ENCODE data around the gene CLPTM1L.
"Not testable (repeated sequence)": the region's sequence is repeated elsewhere in the genome, so short reads cannot be mapped to it uniquely, and the experiment has no call there.

Gene CLPTM1L

GRCh38 chr5:1289559-1289958 lies 55.3 kb downstream of the CLPTM1L start:
- H3K9me3 ChIP-seq (ENCODE audit: control insufficient read depth in 1 of 2, low read length in 2 of 2); H3K27me3 ChIP-seq (ENCODE audit: low read depth, low read length); H3K4me3 ChIP-seq (ENCODE audit: low read depth in 1 of 2, low read length in 2 of 2); H3K27ac ChIP-seq (ENCODE audit: low read length); H3K4me1 ChIP-seq (ENCODE audit: control insufficient read depth in 1 of 2, insufficient read depth in 2 of 2, low read length in 2 of 2); H3K36me3 ChIP-seq (ENCODE audit: control insufficient read depth in 1 of 2, insufficient read depth in 2 of 2, low read length in 2 of 2): not testable (repeated sequence)

- Histone ChIP-seq H3K27me3 (ENCODE audit: low read depth, low read length) (no peaks in the 10 kb centered on the region), H3K4me1 (ENCODE audit: control insufficient read depth in 1 of 2, insufficient read depth in 2 of 2, low read length in 2 of 2) (no peaks in the 10 kb centered on the region), H3K36me3 (ENCODE audit: control insufficient read depth in 1 of 2, insufficient read depth in 2 of 2, low read length in 2 of 2) (no peaks in the 10 kb centered on the region), H3K9me3 (ENCODE audit: control insufficient read depth in 1 of 2, low read length in 2 of 2) (peaks cover 6 to 7% of the 10 kb centered on the region in 2 donors), H3K4me3 (ENCODE audit: low read depth in 1 of 2, low read length in 2 of 2) (no peak overlapping the region), H3K27ac (ENCODE audit: low read length) (no peak overlapping the region)
Observed at GRCh38 chr5:1288439-1289335, 56.2 kb downstream of the CLPTM1L start.

GRCh38 chr5:1285883-1286291 lies 59.0 kb downstream of the CLPTM1L start:
- Histone ChIP-seq H3K27me3 (ENCODE audit: low read depth, low read length) (no peaks in the 10 kb centered on the region), H3K4me1 (ENCODE audit: control insufficient read depth in 1 of 2, insufficient read depth in 2 of 2, low read length in 2 of 2) (no peaks in the 10 kb centered on the region), H3K36me3 (ENCODE audit: control insufficient read depth in 1 of 2, insufficient read depth in 2 of 2, low read length in 2 of 2) (no peaks in the 10 kb centered on the region), H3K4me3 (ENCODE audit: low read depth in 1 of 2, low read length in 2 of 2) (no peak overlapping the region), H3K27ac (ENCODE audit: low read length) (no peak overlapping the region), H3K9me3 (ENCODE audit: control insufficient read depth in 1 of 2, low read length in 2 of 2) (peaks cover 6 to 7% of the 10 kb centered on the region in 2 donors)

GRCh38 chr5:1285141-1285540 lies 59.8 kb downstream of the CLPTM1L start:
- no peaks in the 10 kb centered on the region for H3K36me3 ChIP-seq (ENCODE audit: control insufficient read depth in 1 of 2, insufficient read depth in 2 of 2, low read length in 2 of 2)
- H3K4me1 ChIP-seq (ENCODE audit: control insufficient read depth in 1 of 2, insufficient read depth in 2 of 2, low read length in 2 of 2) = no peaks in the 10 kb centered on the region
- H3K27me3 ChIP-seq (ENCODE audit: low read depth, low read length) = no peaks in the 10 kb centered on the region
- H3K27ac ChIP-seq (ENCODE audit: low read length) = no peak overlapping the region
- H3K4me3 ChIP-seq (ENCODE audit: low read depth in 1 of 2, low read length in 2 of 2) = no peak overlapping the region
- peaks cover 6 to 7% of the 10 kb centered on the region in 2 donors for H3K9me3 ChIP-seq (ENCODE audit: control insufficient read depth in 1 of 2, low read length in 2 of 2)

GRCh38 chr5:1284336-1284970 lies 60.4 kb downstream of the CLPTM1L start:
- H3K9me3 ChIP-seq (ENCODE audit: control insufficient read depth in 1 of 2, low read length in 2 of 2); H3K27ac ChIP-seq (ENCODE audit: low read length); H3K27me3 ChIP-seq (ENCODE audit: low read depth, low read length); H3K36me3 ChIP-seq (ENCODE audit: control insufficient read depth in 1 of 2, insufficient read depth in 2 of 2, low read length in 2 of 2); H3K4me3 ChIP-seq (ENCODE audit: low read depth in 1 of 2, low read length in 2 of 2); H3K4me1 ChIP-seq (ENCODE audit: control insufficient read depth in 1 of 2, insufficient read depth in 2 of 2, low read length in 2 of 2): not testable (repeated sequence)

GRCh38 chr5:1283729-1284041 lies 61.2 kb downstream of the CLPTM1L start:
- H3K4me3 ChIP-seq (ENCODE audit: low read depth in 1 of 2, low read length in 2 of 2); H3K27ac ChIP-seq (ENCODE audit: low read length); H3K36me3 ChIP-seq (ENCODE audit: control insufficient read depth in 1 of 2, insufficient read depth in 2 of 2, low read length in 2 of 2); H3K27me3 ChIP-seq (ENCODE audit: low read depth, low read length); H3K4me1 ChIP-seq (ENCODE audit: control insufficient read depth in 1 of 2, insufficient read depth in 2 of 2, low read length in 2 of 2); H3K9me3 ChIP-seq (ENCODE audit: control insufficient read depth in 1 of 2, low read length in 2 of 2): not testable (repeated sequence)

- H3K4me1 ChIP-seq (ENCODE audit: control insufficient read depth in 1 of 2, insufficient read depth in 2 of 2, low read length in 2 of 2); H3K36me3 ChIP-seq (ENCODE audit: control insufficient read depth in 1 of 2, insufficient read depth in 2 of 2, low read length in 2 of 2); H3K27me3 ChIP-seq (ENCODE audit: low read depth, low read length); H3K4me3 ChIP-seq (ENCODE audit: low read depth in 1 of 2, low read length in 2 of 2); H3K27ac ChIP-seq (ENCODE audit: low read length); H3K9me3 ChIP-seq (ENCODE audit: control insufficient read depth in 1 of 2, low read length in 2 of 2): not testable (repeated sequence)
Observed at GRCh38 chr5:1282993-1283728, 61.7 kb downstream of the CLPTM1L start.

GRCh38 chr5:1282131-1282992 lies 62.5 kb downstream of the CLPTM1L start:
- Histone ChIP-seq H3K36me3 (ENCODE audit: control insufficient read depth in 1 of 2, insufficient read depth in 2 of 2, low read length in 2 of 2) (no peaks in the 10 kb centered on the region), H3K27me3 (ENCODE audit: low read depth, low read length) (no peaks in the 10 kb centered on the region), H3K27ac (ENCODE audit: low read length) (no peak overlapping the region), H3K4me1 (ENCODE audit: control insufficient read depth in 1 of 2, insufficient read depth in 2 of 2, low read length in 2 of 2) (no peaks in the 10 kb centered on the region), H3K9me3 (ENCODE audit: control insufficient read depth in 1 of 2, low read length in 2 of 2) (peaks cover 0 to 8% of the 10 kb centered on the region in 2 donors), H3K4me3 (ENCODE audit: low read depth in 1 of 2, low read length in 2 of 2) (no peak overlapping the region)

- Histone ChIP-seq H3K27me3 (ENCODE audit: low read depth, low read length) (no peaks in the 10 kb centered on the region), H3K9me3 (ENCODE audit: control insufficient read depth in 1 of 2, low read length in 2 of 2) (peaks cover 0 to 8% of the 10 kb centered on the region in 2 donors), H3K4me1 (ENCODE audit: control insufficient read depth in 1 of 2, insufficient read depth in 2 of 2, low read length in 2 of 2) (no peaks in the 10 kb centered on the region), H3K36me3 (ENCODE audit: control insufficient read depth in 1 of 2, insufficient read depth in 2 of 2, low read length in 2 of 2) (no peaks in the 10 kb centered on the region), H3K4me3 (ENCODE audit: low read depth in 1 of 2, low read length in 2 of 2) (no peak overlapping the region), H3K27ac (ENCODE audit: low read length) (no peak overlapping the region)
Observed at GRCh38 chr5:1281038-1281882, 63.6 kb downstream of the CLPTM1L start.

- Histone ChIP-seq H3K27ac (ENCODE audit: low read length) (no peak overlapping the region), H3K27me3 (ENCODE audit: low read depth, low read length) (no peaks in the 10 kb centered on the region), H3K36me3 (ENCODE audit: control insufficient read depth in 1 of 2, insufficient read depth in 2 of 2, low read length in 2 of 2) (no peaks in the 10 kb centered on the region), H3K4me1 (ENCODE audit: control insufficient read depth in 1 of 2, insufficient read depth in 2 of 2, low read length in 2 of 2) (no peaks in the 10 kb centered on the region), H3K9me3 (ENCODE audit: control insufficient read depth in 1 of 2, low read length in 2 of 2) (peaks cover 0 to 8% of the 10 kb centered on the region in 2 donors), H3K4me3 (ENCODE audit: low read depth in 1 of 2, low read length in 2 of 2) (no peak overlapping the region)
Observed at GRCh38 chr5:1280177-1281037, 64.5 kb downstream of the CLPTM1L start.

All from muscle layer of duodenum (tissue), 2 donors.